ENCODE measurements around the gene TRIM24. TPM values are rescaled to one million over a fixed set of nuclear protein-coding genes. Genes with fewer than 3 reads are reported as not detected.

TRIM24 gene
- total RNA-seq, 1 donor from 2014 or later, result 93.8 TPM

GRCh38 chr7:138568655-138569054 lies 108.6 kb downstream of the TRIM24 start:
- no peaks in the 10 kb centered on the region for H3K27me3 Mint-ChIP-seq (ENCODE audit: low read depth)
- H3K27ac Mint-ChIP-seq (ENCODE audit: unreplicated experiment), result no peak overlapping the region
- no peak for DNase-seq (ENCODE audit: low read depth, low spot score)
- peaks cover 60% of the 10 kb centered on the region for H3K36me3 Mint-ChIP-seq (ENCODE audit: low read depth)
- no peaks in the 10 kb centered on the region for H3K4me1 Mint-ChIP-seq
- peaks cover 14% of the 10 kb centered on the region for H3K9me3 Mint-ChIP-seq
- no peak overlapping the region for H3K4me3 Mint-ChIP-seq
- no peak for TF ChIP-seq CTCF (conservative IDR thresholded peaks at IDR 0.05)

GRCh38 chr7:138569418-138569817 lies 109.4 kb downstream of the TRIM24 start:
- Mint-ChIP-seq H3K27ac (ENCODE audit: unreplicated experiment) (no peak overlapping the region), H3K27me3 (ENCODE audit: low read depth) (no peaks in the 10 kb centered on the region), H3K36me3 (ENCODE audit: low read depth) (peaks cover 52% of the 10 kb centered on the region), H3K9me3 (peaks cover 10% of the 10 kb centered on the region), H3K4me3 (no peak overlapping the region), H3K4me1 (no peaks in the 10 kb centered on the region)
- TF ChIP-seq CTCF (conservative IDR thresholded peaks at IDR 0.05), result no peak
- DNase-seq (ENCODE audit: low read depth, low spot score), result no peak

GRCh38 chr7:138570715-138571114 lies 110.7 kb downstream of the TRIM24 start:
- Mint-ChIP-seq H3K4me3 (no peak overlapping the region), H3K9me3 (peaks cover under 1% of the 10 kb centered on the region), H3K36me3 (ENCODE audit: low read depth) (peaks cover 42% of the 10 kb centered on the region), H3K27me3 (ENCODE audit: low read depth) (no peaks in the 10 kb centered on the region), H3K27ac (ENCODE audit: unreplicated experiment) (no peak overlapping the region), H3K4me1 (no peaks in the 10 kb centered on the region)
- DNase-seq (ENCODE audit: low read depth, low spot score), result no peak
- no peak for TF ChIP-seq CTCF (conservative IDR thresholded peaks at IDR 0.05)

- H3K27ac Mint-ChIP-seq (ENCODE audit: unreplicated experiment), result no peak overlapping the region
- H3K9me3 Mint-ChIP-seq, result no peaks in the 10 kb centered on the region
- no peaks in the 10 kb centered on the region for H3K4me1 Mint-ChIP-seq
- H3K4me3 Mint-ChIP-seq, result no peak overlapping the region
- no peak for TF ChIP-seq CTCF (conservative IDR thresholded peaks at IDR 0.05)
- H3K27me3 Mint-ChIP-seq (ENCODE audit: low read depth), result no peaks in the 10 kb centered on the region
- DNase-seq (ENCODE audit: low read depth, low spot score), result no peak
- H3K36me3 Mint-ChIP-seq (ENCODE audit: low read depth), result peaks cover 42% of the 10 kb centered on the region
These were observed 113.7 kb downstream of the TRIM24 start for GRCh38 chr7:138573741-138574140.

GRCh38 chr7:138575897-138576428 lies 115.9 kb downstream of the TRIM24 start:
- no peak overlapping the region for H3K27ac Mint-ChIP-seq (ENCODE audit: unreplicated experiment)
- H3K9me3 Mint-ChIP-seq, result no peaks in the 10 kb centered on the region
- H3K36me3 Mint-ChIP-seq (ENCODE audit: low read depth), result peaks cover 41% of the 10 kb centered on the region

More at GRCh38 chr7:138575897-138576428, 115.9 kb downstream of the TRIM24 start:
- no peak for TF ChIP-seq CTCF (conservative IDR thresholded peaks at IDR 0.05)
- no peak for DNase-seq (ENCODE audit: low read depth, low spot score)
- no peaks in the 10 kb centered on the region for H3K27me3 Mint-ChIP-seq (ENCODE audit: low read depth)
- H3K4me1 Mint-ChIP-seq, result no peaks in the 10 kb centered on the region
- no peak overlapping the region for H3K4me3 Mint-ChIP-seq
